HFFc6 (cell line): ENCODE measurements around the gene C17orf67. TPM values are rescaled to one million over a fixed set of nuclear protein-coding genes. Genes with fewer than 3 reads are reported as not detected.
"Not testable (repeated sequence)": the region's sequence is repeated elsewhere in the genome, so short reads cannot be mapped to it uniquely, and the experiment has no call there.

Experiments used
- DNase-seq: peaks from one replicate; pipeline ENCODE4 v3.0.0-alpha.2; 2018
- H3K27ac Mint-ChIP-seq: 2 replicates; pipeline ENCODE4 v1.8.0; 2020; ENCODE audit warnings: mild to moderate bottlenecking, mixed read lengths
- H3K27me3 Mint-ChIP-seq: 2 replicates; pipeline ENCODE4 v1.8.0; 2021; ENCODE audit warnings: mild to moderate bottlenecking, moderate library complexity, mixed read lengths; ENCODE audit not compliant: insufficient read depth
- H3K36me3 Mint-ChIP-seq: 2 replicates; pipeline ENCODE4 v1.8.0; 2021; ENCODE audit warnings: low read depth, mixed read lengths
- H3K4me1 Mint-ChIP-seq: 2 replicates; pipeline ENCODE4 v1.8.0; 2020; ENCODE audit warnings: low read depth, mixed read lengths
- H3K4me3 Mint-ChIP-seq: 2 replicates; pipeline ENCODE4 v1.8.0; 2020; ENCODE audit warnings: mild to moderate bottlenecking, moderate library complexity, mixed read lengths
- H3K9me3 Mint-ChIP-seq: 2 replicates; pipeline ENCODE4 v1.8.0; 2020; ENCODE audit warnings: mild to moderate bottlenecking, mixed read lengths
- total RNA-seq, 6 experiments: library from RNA; stranded (reverse); fragmentation: NEBNext Ultra II Directional; extraction: Animal tissue kit (Norgen Biotek cat#: 25700); gene quantifications; 2 replicates in 1 of 6; 3 replicates in 5 of 6; pipeline ENCODE4 v1.2.3, GENCODE V29; 2021
- TF ChIP-seq, protein P1 (sequence below): fragments of 200-600 bp; sonication (generic); IDR thresholded peaks from 2 replicates; pipeline ENCODE4 v1.5.0; 2021; ENCODE audit warnings: antibody characterized with exemption, mild to moderate bottlenecking

Gene C17orf67
- total RNA-seq, 6 experiments from 2014 or later = 1.5 to 2.3 (median 1.9) TPM

GRCh38 chr17:56761387-56761786 is 72.3 kb downstream of the C17orf67 start:
- TF ChIP-seq, protein P1, sequence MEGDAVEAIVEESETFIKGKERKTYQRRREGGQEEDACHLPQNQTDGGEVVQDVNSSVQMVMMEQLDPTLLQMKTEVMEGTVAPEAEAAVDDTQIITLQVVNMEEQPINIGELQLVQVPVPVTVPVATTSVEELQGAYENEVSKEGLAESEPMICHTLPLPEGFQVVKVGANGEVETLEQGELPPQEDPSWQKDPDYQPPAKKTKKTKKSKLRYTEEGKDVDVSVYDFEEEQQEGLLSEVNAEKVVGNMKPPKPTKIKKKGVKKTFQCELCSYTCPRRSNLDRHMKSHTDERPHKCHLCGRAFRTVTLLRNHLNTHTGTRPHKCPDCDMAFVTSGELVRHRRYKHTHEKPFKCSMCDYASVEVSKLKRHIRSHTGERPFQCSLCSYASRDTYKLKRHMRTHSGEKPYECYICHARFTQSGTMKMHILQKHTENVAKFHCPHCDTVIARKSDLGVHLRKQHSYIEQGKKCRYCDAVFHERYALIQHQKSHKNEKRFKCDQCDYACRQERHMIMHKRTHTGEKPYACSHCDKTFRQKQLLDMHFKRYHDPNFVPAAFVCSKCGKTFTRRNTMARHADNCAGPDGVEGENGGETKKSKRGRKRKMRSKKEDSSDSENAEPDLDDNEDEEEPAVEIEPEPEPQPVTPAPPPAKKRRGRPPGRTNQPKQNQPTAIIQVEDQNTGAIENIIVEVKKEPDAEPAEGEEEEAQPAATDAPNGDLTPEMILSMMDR = no peak
- Mint-ChIP-seq H3K36me3 (no peaks in the 10 kb centered on the region), H3K4me3 (no peak overlapping the region), H3K27ac (no peak overlapping the region), H3K4me1 (peaks cover 58% of the 10 kb centered on the region), H3K27me3 (peaks cover 4% of the 10 kb centered on the region; the same call in 1 of the 2 replicates), H3K9me3 (no peaks in the 10 kb centered on the region)
- DNase-seq = no peak

- H3K4me3 Mint-ChIP-seq, H3K9me3 Mint-ChIP-seq, DNase-seq, H3K27me3 Mint-ChIP-seq, H3K36me3 Mint-ChIP-seq: not testable (repeated sequence)
- peaks cover 69% of the 10 kb centered on the region for H3K4me1 Mint-ChIP-seq
- peak overlapping the region; percentile 99 for H3K27ac Mint-ChIP-seq
Observed at GRCh38 chr17:56757611-56758010, 76.1 kb downstream of the C17orf67 start.

GRCh38 chr17:56756536-56756935 is 77.2 kb downstream of the C17orf67 start:
- Mint-ChIP-seq H3K36me3 (no peaks in the 10 kb centered on the region), H3K9me3 (no peaks in the 10 kb centered on the region), H3K27ac (peak overlapping the region; percentile 99), H3K4me1 (peaks cover 70% of the 10 kb centered on the region), H3K4me3 (peak overlapping the region; percentile 81), H3K27me3 (no peaks in the 10 kb centered on the region)
- peak; percentile 98 for DNase-seq
- TF ChIP-seq, protein P1 = no peak

GRCh38 chr17:56755310-56755709 is 78.4 kb downstream of the C17orf67 start:
- Mint-ChIP-seq H3K4me3 (peak overlapping the region; percentile 50), H3K36me3 (no peaks in the 10 kb centered on the region), H3K27ac (peak overlapping the region; percentile 99), H3K9me3 (no peaks in the 10 kb centered on the region), H3K27me3 (peaks cover 2% of the 10 kb centered on the region; the same call in 1 of the 2 replicates), H3K4me1 (peaks cover 70% of the 10 kb centered on the region)
- DNase-seq = no peak
- TF ChIP-seq, protein P1 = no peak

- H3K9me3 Mint-ChIP-seq = no peaks in the 10 kb centered on the region
- peak overlapping the region; percentile 99 for H3K27ac Mint-ChIP-seq
- DNase-seq = peak; percentile 86
- peaks cover 2% of the 10 kb centered on the region; the same call in 1 of the 2 replicates for H3K27me3 Mint-ChIP-seq
- no peaks in the 10 kb centered on the region for H3K36me3 Mint-ChIP-seq
- H3K4me3 Mint-ChIP-seq = peak overlapping the region; percentile 30
- TF ChIP-seq, protein P1 = no peak
- peaks cover 76% of the 10 kb centered on the region for H3K4me1 Mint-ChIP-seq
Observed at GRCh38 chr17:56754523-56755208, 79.1 kb downstream of the C17orf67 start.

DNA sequence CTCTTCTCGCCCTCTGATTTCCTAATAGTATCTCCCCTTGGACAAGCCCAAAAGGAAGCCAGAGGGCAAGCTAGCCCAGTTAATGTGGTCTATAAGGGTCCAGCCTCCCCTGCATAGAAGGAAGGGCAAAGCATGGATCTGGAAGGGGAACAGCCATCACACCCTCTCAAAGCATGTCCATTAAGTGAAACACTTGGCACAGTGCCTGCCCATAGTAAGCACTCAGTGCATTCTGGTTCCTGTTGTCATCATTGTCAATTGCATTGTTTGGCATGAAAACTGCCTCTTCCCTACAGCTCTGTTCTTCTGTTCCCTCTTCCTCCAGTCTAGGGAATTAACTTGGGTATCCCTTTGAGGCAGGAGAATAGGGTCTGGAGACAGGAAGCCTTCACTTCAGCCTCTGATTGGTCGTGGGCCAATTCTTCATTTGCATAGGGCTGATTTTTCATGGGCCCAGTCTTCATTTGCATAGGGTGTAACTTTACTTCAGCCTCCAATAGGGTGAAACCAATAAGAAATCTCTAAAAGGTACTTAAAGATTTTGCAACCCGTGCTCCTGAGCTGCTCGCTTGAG is 81.4 kb downstream of the C17orf67 start:
- peaks cover 2% of the 10 kb centered on the region; the same call in 1 of the 2 replicates for H3K27me3 Mint-ChIP-seq
- TF ChIP-seq, protein P1 = no peak
- peaks cover 70% of the 10 kb centered on the region for H3K4me1 Mint-ChIP-seq
- H3K36me3 Mint-ChIP-seq = no peaks in the 10 kb centered on the region
- no peak overlapping the region for H3K4me3 Mint-ChIP-seq
- 0 out of 2 replicates have a peak overlapping the region, but pooled peaks have one; percentile 32 for H3K27ac Mint-ChIP-seq
- DNase-seq = peak; percentile 21
- no peaks in the 10 kb centered on the region for H3K9me3 Mint-ChIP-seq
